Upper lobe of left lung (tissue), 6 donors: ENCODE data around the gene INPP4B. TPM values are rescaled to one million over a fixed set of nuclear protein-coding genes. Genes with fewer than 3 reads are reported as not detected.

Experiments
- ATAC-seq, 2 donors: fragments of 200-7000 bp; cut with Tn5 transposase; one replicate each; pipeline ENCODE4 v1.9.1; 2022; ENCODE audit warnings: mild to moderate bottlenecking in 2 of 2, moderate library complexity in 2 of 2; ENCODE audit not compliant: low FRiP score in 2 of 2
- DNase-seq, 2 donors: peaks; one replicate each; pipeline ENCODE4 v3.0.0-alpha.2; 2019 to 2020
- H3K27ac ChIP-seq, 4 donors: fragments of 200-600 bp; sonication (generic); one replicate each; pipeline ENCODE4 v1.5.1; 2016 to 2019
- H3K27me3 ChIP-seq, 4 donors: fragments of 200-600 bp; sonication (generic); one replicate each; pipeline ENCODE4 v1.5.1; 2017 to 2019
- H3K36me3 ChIP-seq, 4 donors: fragments of 200-600 bp; sonication (generic); one replicate each; pipeline ENCODE4 v1.5.1; 2016 to 2019
- H3K4me1 ChIP-seq, 4 donors: fragments of 200-600 bp; sonication (generic); one replicate each; pipeline ENCODE4 v1.5.1; 2018 to 2019
- H3K4me3 ChIP-seq, 4 donors: fragments of 200-600 bp; sonication (generic); one replicate each; pipeline ENCODE4 v1.5.1; 2017 to 2019; ENCODE audit warnings: mild to moderate bottlenecking in 2 of 4, moderate library complexity in 1 of 4
- H3K9me3 ChIP-seq, 4 donors: fragments of 200-600 bp; sonication (generic); one replicate each; pipeline ENCODE4 v1.5.1; 2018 to 2019
- CTCF ChIP-seq, 6 experiments: fragments of 450-650 bp in 4 of 6; fragments of 200-600 bp in 2 of 6; sonication (generic) in 2 of 6; IDR thresholded peaks; one replicate each; pipeline ENCODE4 v1.5.1; 2016 to 2019; ENCODE audit warnings: antibody characterized with exemption in 6 of 6
- EP300 ChIP-seq, 4 donors: sonication (generic); formaldehyde crosslinking; IDR thresholded peaks; one replicate each; pipeline ENCODE4 v1.5.1; 2017; ENCODE audit warnings: antibody characterized with exemption in 4 of 4, control low read depth in 2 of 4
- POLR2A ChIP-seq, 4 donors: fragments of 450-650 bp; IDR thresholded peaks; one replicate each; pipeline ENCODE4 v1.5.1; 2016 to 2017; ENCODE audit warnings: antibody characterized with exemption in 4 of 4, mild to moderate bottlenecking in 2 of 4
- POLR2AphosphoS5 ChIP-seq, 2 donors: sonication (generic); formaldehyde crosslinking; IDR thresholded peaks; one replicate each; pipeline ENCODE4 v1.5.1; 2017; ENCODE audit warnings: antibody characterized with exemption in 2 of 2
- WGBS, 2 donors: methylation state at CpG; one replicate each; pipeline ENCODE4 v1.1.5; 2017 to 2018; 5-methylcytosine and 5-hydroxymethylcytosine counted together
- total RNA-seq, 6 donors: library from RNA; depleted of rRNA in 4 of 6; stranded (reverse); fragments of >200 nt in 4 of 6; gene quantifications; one replicate each; pipeline versions ENCODE4 v1.1.0 to v1.2.1, GENCODE V29; 2016 to 2021
- donor health status: DM: no; HTN: no; CAD: no; lungs with moderate emphysema.
- donor health status: DM: no; HTN: yes; CAD: no; lungs with severe emphysema.

INPP4B gene
- total RNA-seq, 6 donors from 2014 or later, result 4.7 to 31.4 (median 10.4) TPM

- H3K4me1 ChIP-seq, result peaks cover 0 to 6% (median 0%) of the 10 kb centered on the region in 4 donors
- no peaks in the 10 kb centered on the region for H3K9me3 ChIP-seq
- no peak overlapping the region for H3K4me3 ChIP-seq
- H3K27me3 ChIP-seq, result no peaks in the 10 kb centered on the region
- no peak overlapping the region for H3K27ac ChIP-seq
- H3K36me3 ChIP-seq, result no peaks in the 10 kb centered on the region
- WGBS, 2 donors, result 92 to 93% methylated on average over 12 of the region's 12 CpGs
- TF ChIP-seq CTCF (IDR thresholded peaks at IDR 0.05), result no peak
- TF ChIP-seq POLR2AphosphoS5 (IDR thresholded peaks at IDR 0.05), result no peak
- no peak for TF ChIP-seq POLR2A (IDR thresholded peaks at IDR 0.05)
- no peak for TF ChIP-seq EP300 (IDR thresholded peaks at IDR 0.05)
- ATAC-seq (no peak), DNase-seq (peak in 1 of 2 donors; percentile 25)
Measured at GRCh38 chr4:142336251-142336934, 509.7 kb downstream of the INPP4B start.

GRCh38 chr4:142334931-142335330 is 511.2 kb downstream of the INPP4B start:
- ATAC-seq (no peak), DNase-seq (no peak)
- H3K27ac ChIP-seq, result no peak overlapping the region
- no peaks in the 10 kb centered on the region for H3K27me3 ChIP-seq
- H3K4me3 ChIP-seq, result no peak overlapping the region
- peaks cover 0 to 9% (median 0%) of the 10 kb centered on the region in 4 donors for H3K4me1 ChIP-seq
- no peaks in the 10 kb centered on the region for H3K36me3 ChIP-seq
- no peaks in the 10 kb centered on the region for H3K9me3 ChIP-seq
- TF ChIP-seq POLR2AphosphoS5 (IDR thresholded peaks at IDR 0.05) (no peak), CTCF (IDR thresholded peaks at IDR 0.05) (no peak), EP300 (IDR thresholded peaks at IDR 0.05) (no peak), POLR2A (IDR thresholded peaks at IDR 0.05) (no peak)

- DNase-seq (no peak), ATAC-seq (no peak)
- H3K9me3 ChIP-seq, result no peaks in the 10 kb centered on the region
- no peak overlapping the region for H3K4me3 ChIP-seq
- H3K36me3 ChIP-seq, result no peaks in the 10 kb centered on the region
- TF ChIP-seq POLR2AphosphoS5 (IDR thresholded peaks at IDR 0.05), result no peak
- TF ChIP-seq POLR2A (IDR thresholded peaks at IDR 0.05), result no peak
- no peak for TF ChIP-seq CTCF (IDR thresholded peaks at IDR 0.05)
- TF ChIP-seq EP300 (IDR thresholded peaks at IDR 0.05), result no peak
- WGBS, 2 donors, result 70 to 79% methylated on average over 1 of the region's 1 CpG
- peaks cover 0 to 9% (median 0%) of the 10 kb centered on the region in 4 donors for H3K4me1 ChIP-seq
- H3K27me3 ChIP-seq, result no peaks in the 10 kb centered on the region
- peak overlapping the region in 1 of 4 donors; percentile 0 for H3K27ac ChIP-seq
Measured at GRCh38 chr4:142331646-142332045, 514.5 kb downstream of the INPP4B start.

GRCh38 chr4:142331132-142331531 is 515.0 kb downstream of the INPP4B start:
- 64 to 88% methylated on average over 4 of the region's 4 CpGs for WGBS, 2 donors
- no peaks in the 10 kb centered on the region for H3K27me3 ChIP-seq
- H3K4me3 ChIP-seq, result no peak overlapping the region
- no peak for DNase-seq
- H3K27ac ChIP-seq, result peak overlapping the region in 1 of 4 donors; percentile 0
- no peak for TF ChIP-seq CTCF (IDR thresholded peaks at IDR 0.05)
- no peak for TF ChIP-seq EP300 (IDR thresholded peaks at IDR 0.05)
- no peak for TF ChIP-seq POLR2A (IDR thresholded peaks at IDR 0.05)
- TF ChIP-seq POLR2AphosphoS5 (IDR thresholded peaks at IDR 0.05), result no peak
- no peak for ATAC-seq
- no peaks in the 10 kb centered on the region for H3K9me3 ChIP-seq
- no peaks in the 10 kb centered on the region for H3K36me3 ChIP-seq
- H3K4me1 ChIP-seq, result peaks cover 0 to 9% (median 0%) of the 10 kb centered on the region in 4 donors

- TF ChIP-seq POLR2A (IDR thresholded peaks at IDR 0.05) (no peak), CTCF (IDR thresholded peaks at IDR 0.05) (no peak), EP300 (IDR thresholded peaks at IDR 0.05) (no peak), POLR2AphosphoS5 (IDR thresholded peaks at IDR 0.05) (no peak)
- Histone ChIP-seq H3K36me3 (no peaks in the 10 kb centered on the region), H3K27ac (peak overlapping the region in 2 of 4 donors; percentile 0 to 11), H3K9me3 (no peaks in the 10 kb centered on the region), H3K27me3 (no peaks in the 10 kb centered on the region), H3K4me3 (no peak overlapping the region), H3K4me1 (peaks cover 0 to 9% (median 0%) of the 10 kb centered on the region in 4 donors)
- no peak for ATAC-seq
- 92 to 94% methylated on average over 5 of the region's 5 CpGs for WGBS, 2 donors
- DNase-seq, result no peak
Measured at GRCh38 chr4:142330311-142330710, 515.8 kb downstream of the INPP4B start.
